Measurements from ENCODE around the gene CDYL2.
"Not testable (repeated sequence)": the region's sequence is repeated elsewhere in the genome, so short reads cannot be mapped to it uniquely, and the experiment has no call there.

The CDYL2 gene

DNA sequence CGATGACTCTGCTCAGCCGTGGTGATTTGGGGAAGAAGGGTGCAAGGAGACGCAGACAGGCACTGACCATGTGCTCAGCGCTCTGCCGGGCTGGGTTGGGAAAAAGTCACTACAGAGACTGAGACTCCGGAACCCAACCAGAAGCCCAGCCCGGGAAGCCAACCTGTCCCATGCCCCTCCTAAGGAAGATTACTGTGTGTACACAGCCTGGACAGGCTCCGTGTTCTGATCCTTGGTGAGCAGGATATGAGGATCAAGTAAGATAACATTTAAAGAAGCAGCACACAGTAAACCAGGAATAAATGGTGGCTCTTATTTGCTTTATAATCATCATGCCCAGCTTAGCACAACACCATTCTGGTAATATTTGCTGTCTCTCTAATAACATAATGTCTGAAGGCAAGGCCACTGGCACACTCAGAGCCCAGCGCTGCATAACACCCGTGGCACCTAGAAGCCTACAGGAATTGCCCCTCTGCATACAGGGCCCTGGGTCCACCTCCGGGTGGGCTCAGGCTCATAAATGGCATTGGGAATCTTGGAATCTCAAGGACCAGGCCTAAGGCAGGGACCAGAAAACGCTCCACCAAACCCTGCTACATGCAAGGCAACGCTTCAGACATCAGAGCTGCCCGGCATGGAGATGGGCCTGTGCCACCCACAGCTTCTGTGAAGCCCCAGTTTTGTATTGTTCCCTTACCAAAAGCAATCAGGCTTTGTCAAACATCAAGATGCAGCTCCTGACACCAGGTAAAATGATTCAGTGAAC is 150.1 kb downstream of the CDYL2 start:
- no peak for DNase-seq (ENCODE audit: low read depth)
- TF ChIP-seq, protein P1, sequence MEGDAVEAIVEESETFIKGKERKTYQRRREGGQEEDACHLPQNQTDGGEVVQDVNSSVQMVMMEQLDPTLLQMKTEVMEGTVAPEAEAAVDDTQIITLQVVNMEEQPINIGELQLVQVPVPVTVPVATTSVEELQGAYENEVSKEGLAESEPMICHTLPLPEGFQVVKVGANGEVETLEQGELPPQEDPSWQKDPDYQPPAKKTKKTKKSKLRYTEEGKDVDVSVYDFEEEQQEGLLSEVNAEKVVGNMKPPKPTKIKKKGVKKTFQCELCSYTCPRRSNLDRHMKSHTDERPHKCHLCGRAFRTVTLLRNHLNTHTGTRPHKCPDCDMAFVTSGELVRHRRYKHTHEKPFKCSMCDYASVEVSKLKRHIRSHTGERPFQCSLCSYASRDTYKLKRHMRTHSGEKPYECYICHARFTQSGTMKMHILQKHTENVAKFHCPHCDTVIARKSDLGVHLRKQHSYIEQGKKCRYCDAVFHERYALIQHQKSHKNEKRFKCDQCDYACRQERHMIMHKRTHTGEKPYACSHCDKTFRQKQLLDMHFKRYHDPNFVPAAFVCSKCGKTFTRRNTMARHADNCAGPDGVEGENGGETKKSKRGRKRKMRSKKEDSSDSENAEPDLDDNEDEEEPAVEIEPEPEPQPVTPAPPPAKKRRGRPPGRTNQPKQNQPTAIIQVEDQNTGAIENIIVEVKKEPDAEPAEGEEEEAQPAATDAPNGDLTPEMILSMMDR (IDR thresholded peaks at IDR 0.05; ENCODE audit: insufficient read depth, low read depth, low read length, missing control alignments) = no peak
- H3K4me3 ChIP-seq (ENCODE audit: low read depth, low read length) = no peak overlapping the region

DNA sequence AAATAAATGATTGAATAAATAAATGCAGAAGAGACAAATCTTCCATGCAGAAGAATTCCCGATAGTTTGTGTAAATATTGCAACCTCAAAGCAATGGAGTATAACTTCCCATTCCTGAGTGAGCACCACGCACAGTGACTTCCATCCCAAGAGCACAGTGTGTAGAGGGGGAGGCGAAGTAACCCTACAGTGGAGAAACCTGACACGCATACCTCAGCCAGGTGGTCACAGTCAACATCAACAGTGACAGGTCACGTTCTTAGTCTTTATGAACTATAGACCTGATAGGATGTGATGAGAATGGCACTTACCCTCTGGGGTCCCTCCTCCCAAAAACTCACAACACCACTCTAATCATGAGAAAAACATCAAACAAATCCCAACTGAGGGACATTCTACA is 152.0 kb downstream of the CDYL2 start:
- DNase-seq (ENCODE audit: low read depth) = no peak
- TF ChIP-seq, protein P1 (IDR thresholded peaks at IDR 0.05; ENCODE audit: insufficient read depth, low read depth, low read length, missing control alignments) = no peak
- no peak overlapping the region for H3K4me3 ChIP-seq (ENCODE audit: low read depth, low read length)

DNA sequence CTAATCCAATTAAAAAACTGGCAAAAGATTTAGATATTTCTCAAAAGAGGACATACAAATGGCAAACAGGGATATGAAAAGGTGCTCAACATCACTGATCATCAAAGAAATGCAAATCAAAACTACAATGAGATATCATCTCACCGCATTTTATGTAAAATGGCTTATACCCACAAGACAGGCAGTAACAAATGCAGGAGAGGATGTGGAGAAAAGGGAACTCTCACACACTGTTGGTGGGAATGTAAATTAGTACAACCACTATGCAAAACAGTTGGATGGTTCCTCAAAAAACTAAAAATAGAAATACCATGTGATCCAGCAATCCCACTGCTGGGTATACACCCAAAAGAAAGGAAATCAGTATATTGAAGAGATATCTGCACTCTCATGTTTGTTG is 154.1 kb downstream of the CDYL2 start:
- not testable (repeated sequence) for H3K4me3 ChIP-seq (ENCODE audit: low read depth, low read length); DNase-seq (ENCODE audit: low read depth)

DNA sequence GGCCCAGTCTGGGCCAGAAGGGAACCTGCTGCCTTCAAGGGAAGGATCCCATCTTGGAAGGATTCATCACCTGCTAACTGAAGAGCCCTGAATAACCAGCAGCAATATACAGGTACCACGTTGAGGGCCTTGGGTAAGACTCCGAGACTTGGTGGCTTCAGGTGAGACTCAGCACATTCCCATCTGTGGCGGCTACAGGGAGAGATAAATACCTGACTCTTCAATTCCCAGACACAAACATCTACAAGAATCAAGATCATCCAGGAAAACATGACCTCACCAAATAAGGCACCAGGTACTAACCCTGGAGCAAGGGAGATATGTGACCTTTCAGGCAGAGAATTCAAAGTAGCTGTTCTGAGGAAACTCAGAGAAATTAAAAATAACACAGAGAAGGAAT is 164.1 kb downstream of the CDYL2 start:
- H3K4me3 ChIP-seq (ENCODE audit: low read depth, low read length) = no peak overlapping the region
- no peak for DNase-seq (ENCODE audit: low read depth)
- TF ChIP-seq, protein P1 (IDR thresholded peaks at IDR 0.05; ENCODE audit: insufficient read depth, low read depth, low read length, missing control alignments) = no peak

DNA sequence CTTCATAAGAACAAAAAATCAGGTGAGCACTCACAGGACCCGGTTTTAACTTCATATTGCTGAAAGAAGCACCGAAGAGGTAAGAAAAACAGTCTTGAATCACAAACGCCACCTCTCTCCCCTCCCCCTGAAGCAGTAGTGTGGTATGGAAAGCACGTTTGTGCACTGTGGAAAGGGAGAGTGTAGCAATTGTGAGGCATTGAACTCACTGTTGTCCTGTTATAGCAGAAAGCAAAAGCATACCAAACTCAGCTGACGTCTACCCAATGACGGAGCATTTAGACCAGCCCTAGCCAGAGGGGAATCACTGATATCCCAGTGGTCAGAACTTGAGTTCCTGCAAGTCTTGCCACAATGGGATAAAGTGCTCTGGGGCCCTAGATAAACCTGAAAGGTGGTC is 164.8 kb downstream of the CDYL2 start:
- no peak for DNase-seq (ENCODE audit: low read depth)
- TF ChIP-seq, protein P1 (IDR thresholded peaks at IDR 0.05; ENCODE audit: insufficient read depth, low read depth, low read length, missing control alignments) = no peak

DNA sequence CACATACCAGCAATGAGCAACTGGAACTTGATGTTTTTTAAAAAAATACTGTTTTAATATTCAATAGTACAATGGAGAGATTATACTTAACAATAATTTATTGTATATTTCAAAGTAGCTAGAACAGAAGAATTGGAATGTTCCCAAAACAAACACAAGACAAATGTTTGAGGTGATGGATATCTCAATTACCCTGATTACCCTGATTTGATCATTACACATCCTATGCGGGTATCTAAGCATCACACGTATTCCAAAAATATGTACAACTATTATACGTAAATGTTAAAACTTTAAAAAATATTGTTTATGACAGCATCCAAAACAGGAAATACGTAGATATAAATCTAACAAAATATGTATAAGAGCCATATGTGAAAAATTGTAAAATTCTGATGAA is 166.8 kb downstream of the CDYL2 start:
- TF ChIP-seq, protein P1 (IDR thresholded peaks at IDR 0.05; ENCODE audit: insufficient read depth, low read depth, low read length, missing control alignments) = no peak

More for the DNA sequence above, 164.8 kb downstream of the CDYL2 start:
- no peak overlapping the region for H3K4me3 ChIP-seq (ENCODE audit: low read depth, low read length)

DNA sequence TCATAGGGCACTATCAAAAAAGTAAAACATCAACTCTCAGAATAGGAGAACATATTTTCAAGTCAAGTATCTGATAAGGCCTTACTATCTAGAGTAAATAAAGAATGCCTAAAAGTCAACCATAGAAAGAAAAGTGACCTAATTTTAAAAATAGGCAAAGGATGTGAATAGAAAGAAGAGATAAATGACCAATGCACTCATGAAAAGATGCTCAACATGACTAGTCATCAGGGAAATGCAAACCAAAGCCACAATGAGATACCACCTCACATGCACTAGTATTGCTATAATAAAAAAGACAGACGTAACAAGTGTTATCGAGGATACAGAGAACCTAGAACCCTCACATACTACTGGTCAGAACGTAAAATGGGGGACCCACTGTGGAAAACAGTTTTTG is 172.8 kb downstream of the CDYL2 start:
- H3K4me3 ChIP-seq (ENCODE audit: low read depth, low read length) = no peak overlapping the region
- DNase-seq (ENCODE audit: low read depth) = no peak
- TF ChIP-seq, protein P1 (IDR thresholded peaks at IDR 0.05; ENCODE audit: insufficient read depth, low read depth, low read length, missing control alignments) = no peak

More for the DNA sequence above, 166.8 kb downstream of the CDYL2 start:
- no peak overlapping the region for H3K4me3 ChIP-seq (ENCODE audit: low read depth, low read length)
- DNase-seq (ENCODE audit: low read depth) = no peak
